ENCODE results near the gene MAP3K10.
"Not testable (repeated sequence)": the region's sequence is repeated elsewhere in the genome, so short reads cannot be mapped to it uniquely, and the experiment has no call there.

The MAP3K10 gene

DNA sequence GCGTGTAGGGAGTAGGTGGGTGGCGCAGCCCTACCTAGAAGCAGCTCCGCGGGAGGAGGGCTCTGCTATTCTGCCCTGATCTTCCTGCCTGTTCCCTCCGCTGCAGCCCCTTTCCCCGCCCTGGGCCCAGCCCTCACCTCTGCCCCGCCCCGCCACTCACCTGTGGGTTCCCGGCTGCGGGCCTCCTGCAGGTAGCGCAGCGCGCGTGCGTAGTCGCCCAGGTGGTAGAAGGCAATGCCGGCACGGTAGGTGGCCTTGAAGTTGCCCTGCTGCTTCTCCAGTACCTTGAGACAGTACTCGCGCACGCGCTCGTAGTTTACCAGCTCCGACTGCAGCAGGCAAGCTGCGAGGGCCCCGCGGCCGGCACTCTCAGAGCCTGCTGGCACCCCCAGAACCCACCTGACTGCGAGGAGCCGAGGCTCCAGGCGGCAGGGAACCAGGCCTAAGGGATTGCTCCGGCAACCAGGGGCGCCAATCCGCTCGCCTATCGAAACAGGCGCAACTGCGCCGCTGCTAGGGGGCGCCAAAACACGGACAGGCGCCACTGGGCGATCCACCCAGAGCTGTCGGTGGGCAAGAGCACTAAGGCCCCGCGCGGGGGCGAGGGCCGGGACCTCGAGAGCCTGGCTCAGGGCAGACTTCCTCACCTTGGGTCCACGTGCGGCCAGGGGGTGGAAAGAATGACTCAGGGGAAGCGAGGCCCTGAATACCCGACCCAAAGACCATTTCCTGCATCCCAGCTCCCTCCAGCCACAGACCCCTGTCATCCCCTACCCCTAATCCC is 26.0 kb downstream of the MAP3K10 start:
- peak; percentile 19 to 56 (median 38) for DNase-seq

GRCh38 chr19:40217934-40218890 is 27.0 kb downstream of the MAP3K10 start, which contains the start of gene TTC9B:
Gene TTC9B (minus strand): TSS chr19:40218384. CDS start chr19:40218381, 3 bp downstream.
- DNase-seq = peak in 3 of 4 experiments; percentile 30 to 59 (median 35)

DNA sequence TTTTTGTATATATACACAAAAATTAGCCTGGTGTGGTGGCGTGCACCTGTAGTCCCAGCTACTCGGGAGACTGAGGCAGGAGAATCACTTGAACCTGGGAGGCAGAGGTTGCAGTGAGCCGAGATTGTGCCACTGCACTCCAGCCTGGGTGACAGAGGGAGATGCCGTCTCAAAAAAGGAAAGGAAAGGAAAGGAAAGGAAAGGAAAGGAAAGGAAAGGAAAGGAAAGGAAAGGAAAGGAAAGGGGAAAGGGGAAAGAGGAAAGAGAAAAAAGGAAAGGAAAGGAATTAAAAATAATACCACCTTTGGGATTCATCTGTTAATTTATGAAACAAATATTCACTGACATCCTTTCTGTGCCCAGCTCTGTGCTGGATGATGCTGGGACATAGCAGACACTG is 27.8 kb downstream of the MAP3K10 start:
- not testable (repeated sequence) for DNase-seq

DNA sequence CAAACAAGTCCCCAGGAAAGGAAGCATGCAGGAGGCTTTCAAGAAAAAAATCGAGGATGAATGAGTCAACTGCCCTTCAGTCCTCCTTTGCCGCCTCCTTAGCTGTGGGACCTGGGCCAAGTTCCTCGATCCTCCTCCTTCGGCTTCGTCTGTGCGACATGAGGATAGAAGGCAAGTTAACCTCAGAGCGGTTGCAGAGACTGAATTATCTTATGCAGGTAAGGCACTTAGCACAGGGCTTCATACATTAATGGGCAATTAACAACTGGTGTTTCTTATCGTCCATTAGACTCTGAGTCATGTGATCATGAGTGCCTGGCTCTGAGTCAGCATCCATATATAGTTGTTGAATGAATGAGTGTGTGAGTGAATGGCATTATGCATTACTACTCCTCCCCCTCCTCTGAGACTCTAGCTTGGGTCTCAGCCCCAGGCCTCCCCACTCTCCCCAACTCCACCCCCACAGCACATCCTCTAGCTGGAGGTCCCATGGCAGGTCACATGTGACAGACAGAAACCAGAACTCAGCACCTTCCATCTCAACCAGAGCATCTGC is 28.6 kb downstream of the MAP3K10 start:
- DNase-seq = peak; percentile 62 to 77 (median 68)

GRCh38 chr19:40220674-40221073 is 29.4 kb downstream of the MAP3K10 start:
- DNase-seq = no peak

DNA sequence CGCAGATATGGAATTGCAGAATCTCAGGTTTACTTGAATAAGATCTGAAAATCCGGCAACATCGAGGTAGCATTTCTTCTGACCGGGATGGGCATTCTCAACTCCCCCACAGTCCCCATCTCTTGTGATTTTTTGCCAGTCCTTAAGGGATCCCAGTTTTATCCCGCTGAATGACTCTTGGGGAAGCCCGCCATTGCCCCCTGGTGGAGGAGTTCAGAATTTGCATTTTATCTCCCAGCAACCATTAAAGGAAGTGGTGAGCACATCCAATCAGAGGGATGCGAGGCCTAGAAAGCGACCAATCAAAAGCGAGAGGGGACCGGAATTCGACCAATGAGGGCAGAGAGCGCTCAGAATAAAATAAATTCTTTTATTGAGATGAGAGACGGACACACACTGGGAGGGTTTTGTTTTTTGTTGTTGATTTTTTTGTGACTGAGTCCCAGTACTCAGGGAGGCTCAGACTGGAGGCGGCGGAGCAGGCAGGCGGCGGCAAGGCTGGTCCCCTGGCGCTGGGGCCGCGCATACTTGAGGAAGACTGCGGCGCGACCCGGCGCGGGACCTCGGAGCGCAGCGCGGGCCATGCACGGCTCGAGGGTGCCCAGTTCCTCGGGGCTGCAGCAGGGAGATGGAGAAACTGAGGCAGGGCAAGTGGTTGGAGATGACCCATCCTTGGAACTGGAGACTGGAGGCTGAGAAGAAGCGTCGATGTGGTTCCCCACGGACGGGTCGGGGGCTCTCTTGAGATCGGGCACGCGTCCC is 30.8 kb downstream of the MAP3K10 start:
- peak; percentile 92 to 94 (median 92) for DNase-seq

- DNase-seq = no peak
Observed at GRCh38 chr19:40223135-40223822, 32.1 kb downstream of the MAP3K10 start.

- no peak for DNase-seq
Observed at GRCh38 chr19:40224342-40225150, 33.3 kb downstream of the MAP3K10 start.

- DNase-seq = no peak
Observed at GRCh38 chr19:40225440-40226305, 34.4 kb downstream of the MAP3K10 start.

DNA sequence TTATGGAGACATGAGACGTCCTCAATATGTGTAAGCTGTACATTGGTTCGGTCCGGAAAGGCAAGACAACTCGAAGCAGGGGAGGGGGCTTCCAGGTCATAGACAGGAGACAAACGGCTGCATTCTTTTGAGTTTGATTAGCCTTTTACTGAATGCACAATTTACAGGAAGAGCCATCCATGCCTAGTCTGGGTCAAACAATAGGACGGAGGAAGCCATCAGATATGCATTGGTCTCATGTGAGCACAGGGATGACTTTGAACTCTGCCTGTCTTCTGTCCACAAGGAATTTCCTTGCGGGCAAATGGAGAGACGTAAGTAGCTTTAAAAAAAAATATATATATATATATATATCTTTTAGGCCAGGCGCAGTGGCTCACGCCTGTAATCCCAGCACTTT is 37.1 kb downstream of the MAP3K10 start:
- no peak for DNase-seq

DNA sequence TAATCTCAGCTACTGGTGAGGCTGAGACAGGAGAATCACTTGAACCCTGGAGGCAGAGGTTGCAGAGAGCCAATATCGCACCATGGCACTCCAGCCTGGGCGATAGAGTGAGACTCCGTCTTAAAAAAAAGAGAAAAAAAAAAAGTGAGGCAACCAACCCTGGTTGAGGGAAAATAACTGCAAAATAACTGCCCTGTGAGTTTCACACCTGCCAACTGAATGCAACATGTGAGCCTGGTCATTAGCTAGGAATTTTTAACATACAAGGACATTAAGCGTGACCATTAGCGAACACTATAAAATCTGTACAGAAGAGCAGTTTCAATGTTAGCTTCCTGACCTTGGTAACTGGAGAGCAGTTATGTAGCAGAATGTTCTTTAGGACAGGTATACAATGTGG is 37.6 kb downstream of the MAP3K10 start:
- DNase-seq = no peak

DNA sequence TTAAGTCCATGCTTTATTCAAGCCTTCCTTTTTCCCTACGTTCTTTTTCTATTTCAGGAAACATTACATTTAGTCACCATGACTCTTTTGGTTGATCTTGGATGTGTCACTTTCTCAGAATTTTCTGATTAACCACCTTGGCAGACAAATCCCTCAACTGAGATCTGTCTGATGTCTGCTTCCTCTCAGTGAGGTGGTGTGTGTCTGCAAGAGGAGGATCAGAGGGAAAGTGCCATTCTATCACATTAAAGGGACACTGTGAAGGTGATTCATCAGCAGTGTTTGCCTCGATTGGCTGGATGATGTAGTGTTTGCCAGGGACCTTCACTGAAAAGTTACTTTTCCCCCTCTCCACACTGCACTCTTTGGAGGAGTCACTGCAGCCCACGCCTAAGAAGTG is 38.3 kb downstream of the MAP3K10 start:
- DNase-seq = no peak

- no peak for DNase-seq
Observed at GRCh38 chr19:40229926-40230417, 38.7 kb downstream of the MAP3K10 start.

GRCh38 chr19:40231057-40231456 is 39.8 kb downstream of the MAP3K10 start:
- DNase-seq = no peak

GRCh38 chr19:40231544-40232424 is 40.6 kb downstream of the MAP3K10 start:
- no peak for DNase-seq

DNA sequence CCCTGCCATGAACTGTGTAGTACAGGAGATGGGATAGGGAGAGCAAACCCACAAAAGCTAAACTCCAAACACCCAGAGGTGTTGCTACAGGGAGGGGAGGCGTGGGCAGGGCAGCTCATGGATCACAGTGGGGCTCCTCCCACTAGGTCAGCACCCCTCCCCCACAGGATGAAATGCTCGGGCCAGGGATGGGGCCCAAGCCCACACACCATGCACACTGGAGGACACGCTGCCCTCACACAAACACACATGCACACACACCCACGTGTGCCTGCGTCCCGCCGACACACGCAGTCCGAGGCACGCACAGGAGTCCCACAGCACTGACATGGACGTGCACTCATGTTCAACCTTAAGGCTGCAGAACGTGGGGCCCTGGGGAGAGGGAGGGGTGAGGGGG is 41.3 kb downstream of the MAP3K10 start:
- no peak for DNase-seq

- no peak for DNase-seq
Observed at GRCh38 chr19:40232949-40233810, 42.0 kb downstream of the MAP3K10 start.
